Measurements from ENCODE around the gene SAPCD2.

Gene SAPCD2

DNA sequence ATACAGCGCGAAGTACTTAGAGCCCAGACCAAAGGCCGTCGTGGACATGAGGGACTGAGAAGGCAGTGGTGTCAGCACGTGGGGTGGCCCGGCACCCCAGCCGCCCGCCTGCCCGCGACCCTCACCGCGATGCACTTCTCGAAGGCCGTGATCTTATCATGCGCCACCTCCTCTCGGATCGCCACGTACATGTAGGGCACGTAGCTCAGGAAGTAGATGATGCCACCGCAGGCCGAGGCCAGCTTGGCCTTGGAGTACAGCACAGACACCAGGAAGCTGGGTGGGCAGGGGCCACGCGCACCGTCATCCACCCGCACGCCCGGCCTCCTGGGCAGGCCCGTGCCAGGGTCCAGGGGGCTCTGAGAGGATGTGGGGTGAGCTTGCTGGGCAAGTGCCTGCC lies 53.3 kb downstream of the SAPCD2 start:
- no peak for DNase-seq

- no peak for DNase-seq
These were observed 53.9 kb downstream of the SAPCD2 start for GRCh38 chr9:137016436-137016835.

DNA sequence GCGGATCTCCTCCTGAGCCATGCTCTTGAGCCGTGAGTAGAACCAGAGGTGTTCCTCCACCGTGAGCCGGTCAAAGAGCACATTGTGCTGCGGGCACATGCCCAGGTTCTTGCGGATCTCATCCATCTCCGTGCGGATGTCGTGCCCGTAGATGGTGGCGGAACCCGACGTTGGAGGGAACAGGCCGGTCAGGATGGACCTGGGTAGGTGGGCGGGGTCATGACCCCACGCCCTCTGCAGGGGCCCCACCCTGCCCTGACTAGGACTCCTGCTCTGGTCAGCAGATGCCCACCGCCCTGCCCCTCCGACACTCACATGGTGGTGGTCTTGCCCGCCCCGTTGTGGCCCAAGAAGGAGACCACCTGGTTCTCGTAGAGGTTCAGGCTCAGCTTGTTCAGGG lies 54.4 kb downstream of the SAPCD2 start:
- DNase-seq = no peak

- no peak for DNase-seq
These were observed 54.8 kb downstream of the SAPCD2 start for GRCh38 chr9:137015540-137015930.

DNA sequence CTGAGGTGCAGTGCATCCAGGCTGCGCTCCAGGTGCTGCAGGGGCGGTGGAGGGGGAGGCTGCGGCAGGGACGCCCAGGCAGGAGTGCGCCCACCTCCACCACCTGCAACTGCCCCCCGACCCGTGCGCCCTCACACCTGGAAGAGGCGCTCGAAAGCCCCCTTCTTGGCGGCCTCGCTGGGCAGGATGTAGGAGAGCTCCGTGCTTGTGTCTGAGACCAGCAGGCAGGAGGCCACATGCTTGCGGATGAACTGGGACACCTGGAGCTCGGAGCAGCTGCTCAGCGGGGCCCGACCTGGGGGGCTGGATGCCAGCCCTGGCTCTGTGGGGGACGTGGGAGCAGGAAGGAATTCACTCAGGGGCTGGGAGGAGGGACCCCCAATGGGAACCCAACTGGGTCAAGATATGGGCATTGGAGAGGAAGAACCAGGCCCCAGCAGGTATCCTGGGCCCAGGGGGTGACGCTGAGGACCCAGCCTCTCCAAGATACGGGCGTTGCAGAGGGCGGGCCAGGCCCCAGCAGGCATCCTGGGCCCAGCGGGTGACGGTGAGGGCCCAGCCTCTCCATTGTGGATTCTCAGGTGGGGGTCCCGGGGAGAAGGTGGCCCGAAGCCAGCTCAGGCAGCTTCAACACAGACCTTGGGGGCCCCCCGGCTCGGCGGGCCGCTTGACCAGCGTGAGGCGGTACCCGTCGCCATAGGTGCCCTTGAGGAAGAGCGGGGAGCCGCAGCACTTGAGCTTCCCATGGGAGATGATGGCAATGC lies 55.4 kb downstream of the SAPCD2 start:
- no peak for DNase-seq

DNA sequence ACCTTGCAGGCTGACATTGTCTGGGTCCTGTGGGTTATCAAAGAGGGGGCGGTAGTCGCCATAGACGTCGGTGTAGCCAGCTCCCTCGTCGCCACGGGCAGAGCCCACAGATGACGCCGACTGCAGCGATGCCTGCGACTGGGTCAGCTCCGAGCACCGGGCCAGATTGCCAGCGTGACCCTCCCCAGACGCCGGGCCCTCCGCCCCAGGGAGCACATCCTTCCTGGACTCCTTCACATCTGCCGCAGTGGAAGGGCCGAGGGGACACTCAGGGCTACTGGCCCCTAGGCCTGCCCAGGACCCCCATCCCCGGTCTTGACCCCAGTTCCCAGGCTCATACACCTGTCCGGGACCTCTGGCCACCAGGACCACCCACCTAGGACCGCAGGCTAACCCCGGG lies 56.2 kb downstream of the SAPCD2 start:
- no peak for DNase-seq

GRCh38 chr9:137013571-137013940 lies 56.8 kb downstream of the SAPCD2 start:
- no peak for DNase-seq

DNA sequence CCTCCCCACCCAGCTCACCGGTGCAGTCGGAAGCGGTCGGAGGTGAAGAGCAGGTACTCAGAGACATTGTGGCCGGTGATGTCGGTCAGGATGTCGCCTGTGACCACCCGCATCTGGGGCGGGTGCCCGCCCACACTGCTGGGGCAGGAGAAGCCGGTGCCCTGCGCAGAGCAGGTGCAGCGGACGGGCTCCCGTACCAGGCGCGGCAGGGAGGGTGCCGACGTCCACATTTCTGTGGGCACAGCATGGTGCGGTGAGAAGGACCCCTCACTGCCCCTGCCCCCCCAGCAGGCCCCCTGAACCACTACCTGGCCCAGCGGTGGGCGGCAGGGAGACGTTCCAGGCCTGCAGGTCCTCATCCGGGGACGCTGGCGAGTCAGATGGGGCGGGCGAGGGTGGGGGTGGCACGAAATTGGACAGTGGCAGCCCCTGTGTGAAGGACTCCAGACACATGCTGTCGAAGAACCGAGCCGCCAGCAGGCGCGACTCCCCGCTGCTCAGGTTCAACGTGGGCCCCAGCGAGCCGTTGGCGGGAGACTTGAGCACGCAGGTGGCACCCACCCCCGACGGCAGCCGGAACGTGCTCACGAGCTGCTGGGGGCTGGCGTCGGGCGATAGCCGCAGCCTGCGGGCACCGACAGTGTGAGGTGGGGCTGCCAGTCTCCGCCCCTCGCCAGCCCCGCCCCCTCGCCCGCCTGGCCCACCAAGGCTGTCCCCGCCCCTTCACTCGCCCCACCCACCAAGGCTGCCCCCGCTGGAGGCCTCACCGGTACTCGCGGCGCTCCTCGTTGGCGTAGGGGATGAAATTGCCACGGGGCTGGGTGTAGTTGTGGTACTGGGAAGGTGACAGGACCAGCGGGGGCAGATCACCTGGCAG lies 57.4 kb downstream of the SAPCD2 start:
- no peak for DNase-seq
